ENCODE results near the gene CNTN4. TPM values are rescaled to one million over a fixed set of nuclear protein-coding genes. Genes with fewer than 3 reads are reported as not detected.

The CNTN4 gene
- total and polyA plus RNA-seq, 2 of the 8 experiments (the other 6 are each of a cell fraction or from before 2014, with no cell fraction given) = 0.41 to 2.2 TPM

- no peak overlapping the region for H3K9ac ChIP-seq (replicated peaks in 1 of 4; ENCODE audit: extremely low read depth in 1 of 4, low read depth in 3 of 4, low read length in 3 of 4)
- no peak overlapping the region for H2BK12ac ChIP-seq (ENCODE audit: low read depth, low read length)
- H4K5ac ChIP-seq (ENCODE audit: insufficient read length, low read depth, low read length) = no peak overlapping the region
- no peaks in the 10 kb centered on the region for H3K36me3 ChIP-seq (ENCODE audit: control insufficient read depth in 2 of 4, insufficient read depth in 4 of 4, low read length in 3 of 4)
- no peak overlapping the region for H3K4me2 ChIP-seq (ENCODE audit: insufficient read depth in 1 of 2, low read depth in 2 of 2, low read length in 2 of 2)
- no peak overlapping the region for H2BK15ac ChIP-seq (ENCODE audit: low read length)
- H3K56ac ChIP-seq (replicated peaks; ENCODE audit: insufficient read length, low read depth, low read length) = no peak overlapping the region
- no peaks in the 10 kb centered on the region for H4K20me1 ChIP-seq (replicated peaks in 1 of 2; ENCODE audit: control insufficient read depth in 1 of 2, insufficient read depth in 2 of 2, low read length in 2 of 2)
- H2BK20ac ChIP-seq (ENCODE audit: low read length) = no peak overlapping the region
- no peak overlapping the region for H2AFZ ChIP-seq (ENCODE audit: low read length)
- FAIRE-seq (no peak), DNase-seq (ENCODE audit: low read depth in 1 of 2, low spot score in 2 of 2) (no peak)
- H3K23ac ChIP-seq (ENCODE audit: insufficient read length) = no peak overlapping the region
- 93% methylated on average over 3 of the region's 3 CpGs; no CpG with 5 or more reads in 1 of the 2 experiments for WGBS, 2 experiments (ENCODE audit: extremely low coverage in 1 of 2, insufficient coverage in 1 of 2, insufficient read length in 1 of 2, insufficient replicate concordance in 2 of 2, low coverage in 1 of 2, low lambda C conversion rate in 2 of 2, missing lambda C conversion rate in 1 of 2)
- H4K8ac ChIP-seq (ENCODE audit: extremely low read depth, insufficient read depth, low read length) = no peak overlapping the region
- ChIA-PET POLR2A (ENCODE audit: partially characterized antibody) (no interaction called here), CTCF (ENCODE audit: partially characterized antibody) (interaction anchor here (1.3 kb wide), 1 partner anchor 8 kb away, joined by 3 read pairs; no protein-coding TSS in a partner anchor)
- no peak overlapping the region for H2BK120ac ChIP-seq (replicated peaks; ENCODE audit: low read depth, low read length)
- H3K27ac ChIP-seq (ENCODE audit: low read depth, low read length) = no peak overlapping the region
- H3K4me3 ChIP-seq (ENCODE audit: extremely low read depth in 1 of 4, insufficient read depth in 2 of 4, low read depth in 3 of 4, low read length in 4 of 4) = no peak overlapping the region
- TF ChIP-seq, protein P1, sequence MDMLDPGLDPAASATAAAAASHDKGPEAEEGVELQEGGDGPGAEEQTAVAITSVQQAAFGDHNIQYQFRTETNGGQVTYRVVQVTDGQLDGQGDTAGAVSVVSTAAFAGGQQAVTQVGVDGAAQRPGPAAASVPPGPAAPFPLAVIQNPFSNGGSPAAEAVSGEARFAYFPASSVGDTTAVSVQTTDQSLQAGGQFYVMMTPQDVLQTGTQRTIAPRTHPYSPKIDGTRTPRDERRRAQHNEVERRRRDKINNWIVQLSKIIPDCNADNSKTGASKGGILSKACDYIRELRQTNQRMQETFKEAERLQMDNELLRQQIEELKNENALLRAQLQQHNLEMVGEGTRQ (IDR thresholded peaks at IDR 0.05; ENCODE audit: low read length) = no peak
- peak in 1 of 2 experiments; percentile 3; a peak in 1 of 4 replicates for TF ChIP-seq RAD21 (IDR thresholded peaks at IDR 0.05 in 1 of 2, conservative IDR thresholded peaks at IDR 0.05 in 1 of 2; ENCODE audit: low read depth in 2 of 2, low read length in 2 of 2)
- no peak overlapping the region for H2AK5ac ChIP-seq (ENCODE audit: low read depth, low read length)
- no peak overlapping the region for H4K91ac ChIP-seq (replicated peaks; ENCODE audit: insufficient read length, low read length)
- H3K18ac ChIP-seq (ENCODE audit: extremely low read depth, low read length) = no peak overlapping the region
- H3K4me1 ChIP-seq (replicated peaks in 1 of 4; ENCODE audit: control insufficient read depth in 3 of 4, insufficient read depth in 4 of 4, low read length in 3 of 4) = no peaks in the 10 kb centered on the region
- H3K79me2 ChIP-seq (ENCODE audit: control insufficient read depth in 1 of 2, insufficient read depth in 2 of 2, low read length in 2 of 2) = no peaks in the 10 kb centered on the region
- H3K9me3 ChIP-seq (ENCODE audit: insufficient read depth in 2 of 2, low read depth in 1 of 2, low read length in 1 of 2) = no peaks in the 10 kb centered on the region; a peak in 1 of 4 replicates
- no peaks in the 10 kb centered on the region for H3K27me3 ChIP-seq (replicated peaks in 1 of 4; ENCODE audit: control insufficient read depth in 3 of 4, extremely low read depth in 1 of 4, insufficient read depth in 3 of 4, low read length in 3 of 4)
- H3K79me1 ChIP-seq (ENCODE audit: low read depth, low read length) = no peaks in the 10 kb centered on the region
- no peak overlapping the region for H3K4ac ChIP-seq (replicated peaks; ENCODE audit: insufficient read length, low read depth, low read length)
- no peak overlapping the region for H2BK5ac ChIP-seq (ENCODE audit: low read depth, low read length)
- no peak overlapping the region for H3K14ac ChIP-seq (ENCODE audit: insufficient read length)
- no peaks in the 10 kb centered on the region for H3K23me2 ChIP-seq (ENCODE audit: low read depth, low read length)
These were observed 294.3 kb downstream of the CNTN4 start for GRCh38 chr3:2392981-2393380.
